HepG2 (cell line): ENCODE results near the gene DTYMK. TPM values are rescaled to one million over a fixed set of nuclear protein-coding genes. Genes with fewer than 3 reads are reported as not detected.

Experiments used
- ATAD3A ChIP-seq: sonication (generic); formaldehyde crosslinking; IDR thresholded peaks from 2 replicates; pipeline ENCODE4 v1.4.0; 2020; ENCODE audit warnings: missing genetic modification reagents
- ATF1 ChIP-seq: IDR thresholded peaks from 2 replicates; pipeline ENCODE4 v1.6.1; 2016; ENCODE audit warnings: mild to moderate bottlenecking, control low read depth
- HCFC1 ChIP-seq: fragments of 150-350 bp; IDR thresholded peaks from 2 replicates; pipeline ENCODE4 v1.6.1; 2014; ENCODE audit warnings: low read depth, low read length
- HMGA1 ChIP-seq: sonication (generic); formaldehyde crosslinking; conservative IDR thresholded peaks from 2 replicates; pipeline ENCODE4 v1.4.0; 2020; ENCODE audit warnings: missing genetic modification reagents
- JUN ChIP-seq: sonication (generic); formaldehyde crosslinking; IDR thresholded peaks from 2 replicates; pipeline ENCODE4 v1.4.0; 2020; ENCODE audit warnings: mild to moderate bottlenecking, missing genetic modification reagents
- LCORL ChIP-seq, 2 experiments: fragments of 450-650 bp in 1 of 2; sonication (generic) in 1 of 2; formaldehyde crosslinking in 1 of 2; IDR thresholded peaks; 2 replicates each; pipeline versions ENCODE4 v1.5.0 to v1.6.1; 2017 to 2020; ENCODE audit warnings: antibody characterized with exemption in 1 of 2, missing genetic modification reagents in 1 of 2
- MEIS1 ChIP-seq: sonication (generic); formaldehyde crosslinking; IDR thresholded peaks from 2 replicates; pipeline ENCODE4 v1.9.0; 2021; ENCODE audit warnings: mild to moderate bottlenecking, missing genetic modification reagents, moderate library complexity, borderline replicate concordance
- NAIF1 ChIP-seq: sonication (generic); formaldehyde crosslinking; IDR thresholded peaks from 2 replicates; pipeline ENCODE4 v1.5.0; 2020; ENCODE audit warnings: mild to moderate bottlenecking, missing genetic modification reagents, borderline replicate concordance
- NR3C1 ChIP-seq: sonication (generic); formaldehyde crosslinking; IDR thresholded peaks from 2 replicates; pipeline ENCODE4 v1.4.0; 2020; ENCODE audit warnings: missing genetic modification reagents
- SPEN ChIP-seq: sonication (generic); formaldehyde crosslinking; IDR thresholded peaks from 2 replicates; pipeline ENCODE4 v1.5.1; 2020; ENCODE audit warnings: low read depth, mild to moderate bottlenecking, missing genetic modification reagents
- TCF12 ChIP-seq, 2 experiments: fragments of 450-650 bp in 1 of 2; sonication (generic) in 1 of 2; formaldehyde crosslinking in 1 of 2; IDR thresholded peaks; 2 replicates each; pipeline versions ENCODE4 v1.6.1 to v1.8.0; 2017 to 2022; ENCODE audit warnings: antibody characterized with exemption in 1 of 2, mild to moderate bottlenecking in 1 of 2, missing genetic modification reagents in 1 of 2, moderate library complexity in 1 of 2
- ZNF180 ChIP-seq: sonication (generic); formaldehyde crosslinking; IDR thresholded peaks from 2 replicates; pipeline ENCODE4 v1.4.0; 2020; ENCODE audit warnings: low read depth, missing genetic modification reagents, borderline replicate concordance
- ZNF431 ChIP-seq: sonication (generic); formaldehyde crosslinking; IDR thresholded peaks from 2 replicates; pipeline ENCODE4 v1.9.0; 2022; ENCODE audit warnings: missing genetic modification reagents, low read depth, mild to moderate bottlenecking, borderline replicate concordance
- ZNF605 ChIP-seq: sonication (generic); formaldehyde crosslinking; IDR thresholded peaks from 2 replicates; pipeline ENCODE4 v1.8.0; 2022; ENCODE audit warnings: mild to moderate bottlenecking, missing genetic modification reagents
- ZNF724P ChIP-seq: sonication (generic); formaldehyde crosslinking; IDR thresholded peaks from 2 replicates; pipeline ENCODE4 v1.8.0; 2022; ENCODE audit warnings: missing genetic modification reagents, borderline replicate concordance
- ZNF792 ChIP-seq: IDR thresholded peaks from 2 replicates; pipeline ENCODE4 v1.6.1; 2016
- ZSCAN20 ChIP-seq: sonication (generic); formaldehyde crosslinking; IDR thresholded peaks from 2 replicates; pipeline ENCODE4 v1.4.0; 2020; ENCODE audit warnings: missing genetic modification reagents, mild to moderate bottlenecking, borderline replicate concordance
- polyA plus RNA-seq, 8 experiments: library from polyadenylated mRNA; depleted of rRNA in 3 of 8; stranded (reverse) in 7 of 8; unstranded in 1 of 8; fragments of >200 nt; fragmentation: Illumina TruSeq in 4 of 8; extraction: Trizol in 4 of 8; gene quantifications; 2 replicates each; pipeline versions ENCODE4 v1.2.1 to v1.2.3, GENCODE V29; 2011 to 2016; ENCODE audit warnings: low read depth in 4 of 8, missing spikeins in 1 of 8, mixed read lengths in 1 of 8; ENCODE audit not compliant: insufficient read depth in 1 of 8
- total RNA-seq, 5 experiments: library from RNA; depleted of rRNA; stranded (reverse); fragments of >200 nt; fragmentation: Illumina TruSeq; extraction: Trizol; gene quantifications; 2 replicates each; pipeline ENCODE4 v1.2.3, GENCODE V29; 2016; ENCODE audit warnings: low read depth in 1 of 5
- TF ChIP-seq, protein P1 (sequence below): sonication (generic); formaldehyde crosslinking; IDR thresholded peaks from 2 replicates; pipeline ENCODE4 v1.5.0; 2020; ENCODE audit warnings: missing genetic modification reagents
- TF ChIP-seq, protein P2 (sequence below): sonication (generic); formaldehyde crosslinking; IDR thresholded peaks from 2 replicates; pipeline ENCODE4 v1.5.0; 2020; ENCODE audit warnings: missing genetic modification reagents
- TF ChIP-seq, protein P3 (sequence below): sonication (generic); formaldehyde crosslinking; IDR thresholded peaks from 2 replicates; pipeline ENCODE4 v1.4.0; 2020; ENCODE audit warnings: missing genetic modification reagents
- TF ChIP-seq, protein P4 (sequence below): IDR thresholded peaks from 2 replicates; pipeline ENCODE4 v1.6.1; 2016; ENCODE audit warnings: mild to moderate bottlenecking

DTYMK gene
- total and polyA plus RNA-seq, 2 of the 13 experiments (the other 11 are each of a cell fraction or from before 2014, with no cell fraction given) = 57.5 to 134 TPM

DNA sequence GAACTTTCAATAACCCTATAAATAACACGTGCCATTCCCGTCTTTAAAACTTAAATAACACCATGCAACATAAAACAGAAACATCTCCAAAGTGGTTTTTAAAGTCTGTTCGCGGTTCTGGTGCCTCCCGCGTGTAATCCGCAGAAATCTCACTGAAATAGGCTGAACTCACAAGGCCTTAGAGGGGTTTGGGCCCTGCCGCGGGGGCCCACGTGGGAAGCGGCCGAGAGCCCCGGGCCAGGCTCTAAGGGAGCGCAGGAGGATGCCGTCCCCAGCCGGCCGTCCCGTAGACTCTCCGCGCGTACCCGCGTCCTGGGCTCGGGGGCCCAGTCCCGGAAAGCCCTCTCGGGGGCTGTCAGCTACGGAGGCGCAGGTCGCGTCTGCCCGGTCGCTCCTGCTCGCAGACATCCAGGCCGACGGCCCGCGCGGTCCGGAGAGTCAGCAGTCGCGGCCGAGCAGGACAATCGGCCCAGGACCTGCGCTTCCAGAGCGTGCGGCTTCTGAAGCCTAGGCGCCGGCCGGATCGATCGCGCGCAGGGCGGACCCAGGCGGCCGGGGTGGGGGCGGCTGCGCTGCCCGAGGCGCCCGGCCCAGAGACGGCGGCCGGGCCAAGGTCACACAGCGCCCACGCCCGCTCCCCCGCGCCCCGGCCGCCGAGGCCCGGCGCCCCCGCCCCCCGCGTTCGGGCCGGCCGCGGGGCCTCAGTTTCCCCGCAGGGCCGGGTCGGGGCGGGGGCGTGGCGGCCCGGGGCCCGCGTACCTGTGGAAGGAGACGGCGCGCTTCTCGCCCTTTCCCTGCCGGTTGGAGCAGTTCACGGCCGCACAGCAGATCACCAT, 50.2 kb downstream of the DTYMK start (continued):
- TF ChIP-seq, protein P1, sequence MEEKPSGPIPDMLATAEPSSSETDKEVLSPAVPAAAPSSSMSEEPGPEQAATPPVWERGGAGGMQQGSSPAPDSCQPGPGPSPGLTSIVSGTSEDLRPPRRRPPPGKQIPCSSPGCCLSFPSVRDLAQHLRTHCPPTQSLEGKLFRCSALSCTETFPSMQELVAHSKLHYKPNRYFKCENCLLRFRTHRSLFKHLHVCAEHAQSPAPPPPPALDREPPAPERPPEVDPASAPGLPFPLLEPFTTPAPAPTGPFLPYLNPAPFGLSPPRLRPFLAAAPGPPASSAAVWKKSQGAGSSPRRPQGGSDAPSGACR = no peak
- TF ChIP-seq ZNF431 (CRISPR knock-in tag) (0 out of 2 replicates have a peak, but pooled peaks have one; percentile 35), ZSCAN20 (CRISPR knock-in tag) (0 out of 2 replicates have a peak, but pooled peaks have one; percentile 33), TCF12 (IDR thresholded peaks at IDR 0.05) (no peak), TCF12 (CRISPR knock-in tag; IDR thresholded peaks at IDR 0.05) (0 out of 2 replicates have a peak, but pooled peaks have one; percentile 71), ZNF605 (CRISPR knock-in tag) (peak; percentile 71; the same call in 1 of the 2 replicates), NAIF1 (CRISPR knock-in tag) (no peak), SPEN (CRISPR knock-in tag) (0 out of 2 replicates have a peak, but pooled peaks have one; percentile 56), HMGA1 (CRISPR knock-in tag) (no peak), JUN (CRISPR knock-in tag) (0 out of 2 replicates have a peak, but pooled peaks have one; percentile 22), ATAD3A (CRISPR knock-in tag) (peak; percentile 87; the same call in 1 of the 2 replicates), LCORL (IDR thresholded peaks at IDR 0.05) (no peak), LCORL (CRISPR knock-in tag; IDR thresholded peaks at IDR 0.05) (peak; percentile 50; the same call in 1 of the 2 replicates), ZNF792 (CRISPR knock-in tag) (peak; percentile 71; the same call in 1 of the 2 replicates), ZNF724P (CRISPR knock-in tag) (no peak), ATF1 (no peak), MEIS1 (CRISPR knock-in tag) (no peak; the same call in 1 of the 2 replicates), NR3C1 (CRISPR knock-in tag) (no peak), HCFC1 (no peak), ZNF180 (CRISPR knock-in tag) (no peak)
- TF ChIP-seq, protein P2, sequence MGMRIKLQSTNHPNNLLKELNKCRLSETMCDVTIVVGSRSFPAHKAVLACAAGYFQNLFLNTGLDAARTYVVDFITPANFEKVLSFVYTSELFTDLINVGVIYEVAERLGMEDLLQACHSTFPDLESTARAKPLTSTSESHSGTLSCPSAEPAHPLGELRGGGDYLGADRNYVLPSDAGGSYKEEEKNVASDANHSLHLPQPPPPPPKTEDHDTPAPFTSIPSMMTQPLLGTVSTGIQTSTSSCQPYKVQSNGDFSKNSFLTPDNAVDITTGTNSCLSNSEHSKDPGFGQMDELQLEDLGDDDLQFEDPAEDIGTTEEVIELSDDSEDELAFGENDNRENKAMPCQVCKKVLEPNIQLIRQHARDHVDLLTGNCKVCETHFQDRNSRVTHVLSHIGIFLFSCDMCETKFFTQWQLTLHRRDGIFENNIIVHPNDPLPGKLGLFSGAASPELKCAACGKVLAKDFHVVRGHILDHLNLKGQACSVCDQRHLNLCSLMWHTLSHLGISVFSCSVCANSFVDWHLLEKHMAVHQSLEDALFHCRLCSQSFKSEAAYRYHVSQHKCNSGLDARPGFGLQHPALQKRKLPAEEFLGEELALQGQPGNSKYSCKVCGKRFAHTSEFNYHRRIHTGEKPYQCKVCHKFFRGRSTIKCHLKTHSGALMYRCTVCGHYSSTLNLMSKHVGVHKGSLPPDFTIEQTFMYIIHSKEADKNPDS (CRISPR knock-in tag) = no peak
- TF ChIP-seq, protein P3, sequence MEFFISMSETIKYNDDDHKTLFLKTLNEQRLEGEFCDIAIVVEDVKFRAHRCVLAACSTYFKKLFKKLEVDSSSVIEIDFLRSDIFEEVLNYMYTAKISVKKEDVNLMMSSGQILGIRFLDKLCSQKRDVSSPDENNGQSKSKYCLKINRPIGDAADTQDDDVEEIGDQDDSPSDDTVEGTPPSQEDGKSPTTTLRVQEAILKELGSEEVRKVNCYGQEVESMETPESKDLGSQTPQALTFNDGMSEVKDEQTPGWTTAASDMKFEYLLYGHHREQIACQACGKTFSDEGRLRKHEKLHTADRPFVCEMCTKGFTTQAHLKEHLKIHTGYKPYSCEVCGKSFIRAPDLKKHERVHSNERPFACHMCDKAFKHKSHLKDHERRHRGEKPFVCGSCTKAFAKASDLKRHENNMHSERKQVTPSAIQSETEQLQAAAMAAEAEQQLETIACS (CRISPR knock-in tag) = peak; percentile 82
- TF ChIP-seq, protein P4, sequence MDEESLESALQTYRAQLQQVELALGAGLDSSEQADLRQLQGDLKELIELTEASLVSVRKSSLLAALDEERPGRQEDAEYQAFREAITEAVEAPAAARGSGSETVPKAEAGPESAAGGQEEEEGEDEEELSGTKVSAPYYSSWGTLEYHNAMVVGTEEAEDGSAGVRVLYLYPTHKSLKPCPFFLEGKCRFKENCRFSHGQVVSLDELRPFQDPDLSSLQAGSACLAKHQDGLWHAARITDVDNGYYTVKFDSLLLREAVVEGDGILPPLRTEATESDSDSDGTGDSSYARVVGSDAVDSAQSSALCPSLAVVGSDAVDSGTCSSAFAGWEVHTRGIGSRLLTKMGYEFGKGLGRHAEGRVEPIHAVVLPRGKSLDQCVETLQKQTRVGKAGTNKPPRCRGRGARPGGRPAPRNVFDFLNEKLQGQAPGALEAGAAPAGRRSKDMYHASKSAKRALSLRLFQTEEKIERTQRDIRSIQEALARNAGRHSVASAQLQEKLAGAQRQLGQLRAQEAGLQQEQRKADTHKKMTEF (CRISPR knock-in tag) = peak; percentile 73; the same call in 1 of the 2 replicates
